ENCODE measurements around the gene DDX42. TPM values are rescaled to one million over a fixed set of nuclear protein-coding genes. Genes with fewer than 3 reads are reported as not detected.
A peak's percentile ranks its signal among the peaks of the same experiment; 100 is the strongest.
"Not testable (repeated sequence)": the region's sequence is repeated elsewhere in the genome, so short reads cannot be mapped to it uniquely, and the experiment has no call there.

DDX42 gene
- total RNA-seq, 1 experiment from 2014 or later, result 174 TPM

GRCh38 chr17:63843387-63843888 lies 69.5 kb downstream of the DDX42 start:
- Histone ChIP-seq H3K79me2 (ENCODE audit: insufficient read depth, low read length) (peaks cover 39% of the 10 kb centered on the region), H3K4me3 (replicated peaks in 1 of 2; ENCODE audit: low read depth in 1 of 2, low read length in 2 of 2) (peak overlapping the region; percentile 92 to 95), H3K4me2 (ENCODE audit: low read length) (peak overlapping the region; percentile 79), H2AFZ (ENCODE audit: low read depth, low read length, poor library complexity, severe bottlenecking) (peak overlapping the region; percentile 47), H3K4me1 (ENCODE audit: control insufficient read depth in 1 of 2, insufficient read depth in 2 of 2, low read length in 2 of 2) (peaks cover 40 to 48% of the 10 kb centered on the region in 2 experiments), H3K9ac (ENCODE audit: low read length) (peak overlapping the region; percentile 98), H3K27ac (ENCODE audit: low read depth, low read length) (peak overlapping the region; percentile 78)
- ATAC-seq (peak; percentile 3), DNase-seq (ENCODE audit: low read depth, low spot score) (peak; percentile 40)
- TSS peak; percentile 90 for BruUV-seq (replicated peaks)
- intact Hi-C loops (cut with micrococcal nuclease), result loop anchor here (2.0 to 5.0 kb wide), 2 partner anchors 71 to 221 kb away; partner anchors contain the start of genes CCDC47 and MAP3K3
- ChIA-PET CTCF (interaction anchor here (0.6 to 1.5 kb wide), 6 partner anchors 12 to 418 kb away, joined by 3 to 10 read pairs (median 4); no protein-coding TSS in a partner anchor), POLR2A (interaction anchor here (0.6 to 1.8 kb wide), 7 partner anchors 16 to 662 kb away, joined by 3 to 13 read pairs (median 5); partner anchors contain the start of genes CCDC47, DDX42 and DDX5)
- H3K27me3 ChIP-seq (ENCODE audit: insufficient read depth, low read length); RAD21 ChIA-PET (ENCODE audit: low non-redundant PET in 1 of 2, low total read pairs in 2 of 2, uncharacterized antibody in 2 of 2, unreplicated experiment in 2 of 2); H3K36me3 ChIP-seq (ENCODE audit: control insufficient read depth in 1 of 2, insufficient read depth in 2 of 2, low read length in 2 of 2); H4K20me1 ChIP-seq (ENCODE audit: insufficient read depth); H3K9me3 ChIP-seq (ENCODE audit: control insufficient read depth in 1 of 2, insufficient read depth in 1 of 2, low read depth in 1 of 2, low read length in 2 of 2); H3K9me2 ChIP-seq (ENCODE audit: insufficient read depth): not testable (repeated sequence)

GRCh38 chr17:63843910-63844677 lies 70.1 kb downstream of the DDX42 start:
- peak overlapping the region; percentile 47 for H2AFZ ChIP-seq (ENCODE audit: low read depth, low read length, poor library complexity, severe bottlenecking)
- ChIA-PET CTCF (interaction anchor here (0.6 to 1.5 kb wide), 6 partner anchors 9 to 419 kb away, joined by 3 to 10 read pairs (median 4); no protein-coding TSS in a partner anchor), RAD21 (ENCODE audit: low non-redundant PET in 1 of 2, low total read pairs in 2 of 2, uncharacterized antibody in 2 of 2, unreplicated experiment in 2 of 2) (interaction anchor here in 1 of 2 experiments (0.6 kb wide), 1 partner anchor 367 kb away, joined by 4 read pairs; the partner anchor contains the start of gene ACE), POLR2A (interaction anchor here (0.7 to 1.8 kb wide), 3 partner anchors 16 to 71 kb away, joined by 4 to 13 read pairs (median 7); partner anchors contain the start of genes CCDC47 and DDX42)
- no peaks in the 10 kb centered on the region for H3K9me2 ChIP-seq (ENCODE audit: insufficient read depth)
- H3K9ac ChIP-seq (ENCODE audit: low read length), result peak overlapping the region; percentile 98
- peak overlapping the region; percentile 79 for H3K4me2 ChIP-seq (ENCODE audit: low read length)
- no peaks in the 10 kb centered on the region for H3K27me3 ChIP-seq (ENCODE audit: insufficient read depth, low read length)
- H3K9me3 ChIP-seq (ENCODE audit: control insufficient read depth in 1 of 2, insufficient read depth in 1 of 2, low read depth in 1 of 2, low read length in 2 of 2), result peaks cover 0 to 5% of the 10 kb centered on the region in 2 experiments; a peak in 1 of 4 replicates
- peaks cover 33% of the 10 kb centered on the region for H3K79me2 ChIP-seq (ENCODE audit: insufficient read depth, low read length)
- no peaks in the 10 kb centered on the region; a peak in 1 of 4 replicates for H3K36me3 ChIP-seq (ENCODE audit: control insufficient read depth in 1 of 2, insufficient read depth in 2 of 2, low read length in 2 of 2)
- BruUV-seq (replicated peaks), result no TSS peak
- H3K4me3 ChIP-seq (replicated peaks in 1 of 2; ENCODE audit: low read depth in 1 of 2, low read length in 2 of 2), result peak overlapping the region; percentile 92 to 95
- H4K20me1 ChIP-seq (ENCODE audit: insufficient read depth), result no peaks in the 10 kb centered on the region
- peaks cover 35 to 48% of the 10 kb centered on the region in 2 experiments for H3K4me1 ChIP-seq (ENCODE audit: control insufficient read depth in 1 of 2, insufficient read depth in 2 of 2, low read length in 2 of 2)
- peak overlapping the region; percentile 78 for H3K27ac ChIP-seq (ENCODE audit: low read depth, low read length)
- DNase-seq (ENCODE audit: low read depth, low spot score), result no peak
- intact Hi-C loops (cut with micrococcal nuclease), result loop anchor here (2.0 to 5.0 kb wide), 2 partner anchors 71 to 222 kb away; partner anchors contain the start of genes CCDC47 and MAP3K3
- no peak for ATAC-seq
- TF ChIP-seq POLR2A (IDR thresholded peaks at IDR 0.05; ENCODE audit: borderline replicate concordance, extremely low read depth, insufficient read depth, insufficient read length) (no peak), SP1 (IDR thresholded peaks at IDR 0.05; ENCODE audit: low read depth) (no peak), JUND (IDR thresholded peaks at IDR 0.05) (no peak), EZH2 (IDR thresholded peaks at IDR 0.05) (no peak)
